ENCODE measurements around the gene TSHZ2. TPM values are rescaled to one million over a fixed set of nuclear protein-coding genes. Genes with fewer than 3 reads are reported as not detected.

TSHZ2 gene
- total RNA-seq, 5 donors from 2014 or later (not counting 1 experiment from before 2014, with no cell fraction given), result 20.2 to 42.9 (median 25.8) TPM

- Histone ChIP-seq H3K4me1 (ENCODE audit: control insufficient read depth in 1 of 2, extremely low read depth in 1 of 2, insufficient read depth in 2 of 2, low read length in 2 of 2) (no peaks in the 10 kb centered on the region), H3K36me3 (ENCODE audit: control insufficient read depth in 2 of 2, extremely low read depth in 1 of 2, insufficient read depth in 1 of 2, low read length in 1 of 2) (no peaks in the 10 kb centered on the region), H3K27me3 (replicated peaks in 1 of 2; ENCODE audit: control insufficient read depth in 2 of 2, extremely low read depth in 1 of 2, insufficient read depth in 2 of 2, low read length in 1 of 2) (no peaks in the 10 kb centered on the region), H3K4me3 (ENCODE audit: control insufficient read depth in 1 of 2, extremely low read depth in 1 of 2, low read length in 1 of 2) (no peak overlapping the region), H3K9me3 (no peaks in the 10 kb centered on the region), H3K27ac (ENCODE audit: low read length) (no peak overlapping the region)
- Mint-ChIP-seq H3K9me3 (no peaks in the 10 kb centered on the region), H3K27me3 (peaks cover 0 to 8% of the 10 kb centered on the region in 2 donors), H3K27ac (no peak overlapping the region), H3K4me3 (no peak overlapping the region), H3K4me1 (no peaks in the 10 kb centered on the region), H3K36me3 (no peaks in the 10 kb centered on the region)
- WGBS (ENCODE audit: insufficient coverage), result 72% methylated on average over 5 of the region's 6 CpGs
- ChIA-PET POLR2A (no interaction called here), CTCF (no interaction called here)
- no peak for ATAC-seq (replicated peaks in 1 of 4)
- no peak for DNase-seq
These were observed 326.1 kb downstream of the TSHZ2 start for GRCh38 chr20:53298260-53298659.

GRCh38 chr20:53298911-53299310, 326.8 kb downstream of the TSHZ2 start:
- Histone ChIP-seq H3K36me3 (ENCODE audit: control insufficient read depth in 2 of 2, extremely low read depth in 1 of 2, insufficient read depth in 1 of 2, low read length in 1 of 2) (no peaks in the 10 kb centered on the region), H3K27me3 (replicated peaks in 1 of 2; ENCODE audit: control insufficient read depth in 2 of 2, extremely low read depth in 1 of 2, insufficient read depth in 2 of 2, low read length in 1 of 2) (no peaks in the 10 kb centered on the region), H3K4me1 (ENCODE audit: control insufficient read depth in 1 of 2, extremely low read depth in 1 of 2, insufficient read depth in 2 of 2, low read length in 2 of 2) (no peaks in the 10 kb centered on the region), H3K4me3 (ENCODE audit: control insufficient read depth in 1 of 2, extremely low read depth in 1 of 2, low read length in 1 of 2) (no peak overlapping the region), H3K9me3 (no peaks in the 10 kb centered on the region), H3K27ac (ENCODE audit: low read length) (no peak overlapping the region)
- no CpG with 5 or more reads among the region's 1 CpG for WGBS (ENCODE audit: insufficient coverage)
- no peak overlapping the region for H3K27ac Mint-ChIP-seq
- DNase-seq (no peak), ATAC-seq (replicated peaks in 1 of 4) (no peak)
- peaks cover 0 to 8% of the 10 kb centered on the region in 2 donors for H3K27me3 Mint-ChIP-seq
- ChIA-PET CTCF (no interaction called here), POLR2A (no interaction called here)
- H3K36me3 Mint-ChIP-seq, result no peaks in the 10 kb centered on the region
- H3K4me3 Mint-ChIP-seq, result no peak overlapping the region
- H3K9me3 Mint-ChIP-seq, result no peaks in the 10 kb centered on the region
- H3K4me1 Mint-ChIP-seq, result no peaks in the 10 kb centered on the region

- no peaks in the 10 kb centered on the region for H3K9me3 ChIP-seq
- peaks cover 0 to 8% of the 10 kb centered on the region in 2 donors for H3K27me3 Mint-ChIP-seq
These were observed 327.7 kb downstream of the TSHZ2 start for GRCh38 chr20:53299831-53300230.

GRCh38 chr20:53301869-53302268, 329.7 kb downstream of the TSHZ2 start:
- ATAC-seq (replicated peaks in 1 of 4), result no peak
- Mint-ChIP-seq H3K4me1 (no peaks in the 10 kb centered on the region), H3K4me3 (no peak overlapping the region), H3K9me3 (no peaks in the 10 kb centered on the region), H3K27ac (no peak overlapping the region), H3K36me3 (peaks cover 7% of the 10 kb centered on the region), H3K27me3 (peaks cover 4 to 11% of the 10 kb centered on the region in 2 donors)
- Histone ChIP-seq H3K9me3 (no peaks in the 10 kb centered on the region), H3K36me3 (ENCODE audit: control insufficient read depth in 2 of 2, extremely low read depth in 1 of 2, insufficient read depth in 1 of 2, low read length in 1 of 2) (no peaks in the 10 kb centered on the region), H3K4me3 (ENCODE audit: control insufficient read depth in 1 of 2, extremely low read depth in 1 of 2, low read length in 1 of 2) (no peak overlapping the region), H3K4me1 (ENCODE audit: control insufficient read depth in 1 of 2, extremely low read depth in 1 of 2, insufficient read depth in 2 of 2, low read length in 2 of 2) (no peaks in the 10 kb centered on the region), H3K27ac (ENCODE audit: low read length) (no peak overlapping the region), H3K27me3 (replicated peaks in 1 of 2; ENCODE audit: control insufficient read depth in 2 of 2, extremely low read depth in 1 of 2, insufficient read depth in 2 of 2, low read length in 1 of 2) (no peaks in the 10 kb centered on the region)
- no peak for DNase-seq
- WGBS (ENCODE audit: insufficient coverage), result 98% methylated on average over 7 of the region's 13 CpGs
- ChIA-PET CTCF (no interaction called here), POLR2A (no interaction called here)

More at GRCh38 chr20:53299831-53300230, 327.7 kb downstream of the TSHZ2 start:
- Mint-ChIP-seq H3K36me3 (peaks cover 4% of the 10 kb centered on the region), H3K27ac (no peak overlapping the region), H3K4me3 (no peak overlapping the region), H3K4me1 (no peaks in the 10 kb centered on the region), H3K9me3 (no peaks in the 10 kb centered on the region)
- Histone ChIP-seq H3K4me3 (ENCODE audit: control insufficient read depth in 1 of 2, extremely low read depth in 1 of 2, low read length in 1 of 2) (no peak overlapping the region), H3K4me1 (ENCODE audit: control insufficient read depth in 1 of 2, extremely low read depth in 1 of 2, insufficient read depth in 2 of 2, low read length in 2 of 2) (no peaks in the 10 kb centered on the region), H3K27me3 (replicated peaks in 1 of 2; ENCODE audit: control insufficient read depth in 2 of 2, extremely low read depth in 1 of 2, insufficient read depth in 2 of 2, low read length in 1 of 2) (no peaks in the 10 kb centered on the region), H3K36me3 (ENCODE audit: control insufficient read depth in 2 of 2, extremely low read depth in 1 of 2, insufficient read depth in 1 of 2, low read length in 1 of 2) (no peaks in the 10 kb centered on the region), H3K27ac (ENCODE audit: low read length) (no peak overlapping the region)
- CTCF ChIA-PET, result no interaction called here
- POLR2A ChIA-PET, result no interaction called here
- WGBS (ENCODE audit: insufficient coverage), result no CpG with 5 or more reads among the region's 4 CpGs
- no peak for DNase-seq
- no peak for ATAC-seq (replicated peaks in 1 of 4)

DNA sequence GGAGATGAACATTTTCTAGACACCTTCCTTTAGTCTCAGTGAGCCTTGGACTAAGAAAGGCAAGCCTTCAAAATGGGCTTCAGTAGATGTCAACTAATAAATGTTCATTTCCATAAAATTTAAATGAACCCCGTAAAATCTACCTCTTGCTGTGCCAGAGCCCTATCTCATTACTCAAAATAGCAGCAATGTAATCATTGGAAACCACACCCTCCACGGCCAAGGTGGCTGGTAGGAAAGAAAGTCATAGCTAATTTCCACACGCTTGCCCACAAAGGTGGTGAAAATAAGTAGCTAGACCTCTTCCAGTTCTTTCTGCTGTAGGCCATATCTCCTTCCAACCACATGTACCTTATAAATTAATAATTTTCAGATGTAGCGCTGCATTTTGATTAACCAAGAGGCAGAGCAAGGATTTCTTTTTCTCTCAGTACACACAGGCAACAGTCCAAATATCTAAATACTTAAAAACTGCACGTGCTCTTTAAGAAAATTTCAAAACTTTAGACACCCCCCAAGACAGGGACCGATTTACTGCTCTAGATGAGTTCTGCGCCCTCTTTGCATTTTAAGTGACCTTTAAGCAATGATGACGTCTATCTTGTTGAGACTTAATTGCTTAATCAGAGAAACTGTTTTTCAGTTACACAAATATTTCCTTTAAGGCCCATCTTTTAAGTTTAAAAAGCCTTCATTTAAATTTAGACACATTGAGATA, 330.7 kb downstream of the TSHZ2 start:
- ATAC-seq (replicated peaks in 1 of 4) (no peak), DNase-seq (no peak)
- Mint-ChIP-seq H3K4me3 (no peak overlapping the region), H3K4me1 (no peaks in the 10 kb centered on the region), H3K27me3 (peaks cover 4 to 11% of the 10 kb centered on the region in 2 donors), H3K9me3 (no peaks in the 10 kb centered on the region), H3K36me3 (peaks cover 8% of the 10 kb centered on the region), H3K27ac (no peak overlapping the region)
- WGBS (ENCODE audit: insufficient coverage), result 87% methylated on average over 3 of the region's 8 CpGs
- H3K4me3 ChIP-seq (ENCODE audit: control insufficient read depth in 1 of 2, extremely low read depth in 1 of 2, low read length in 1 of 2), result no peak overlapping the region
- no peak overlapping the region for H3K27ac ChIP-seq (ENCODE audit: low read length)
- H3K9me3 ChIP-seq, result no peaks in the 10 kb centered on the region
- H3K27me3 ChIP-seq (replicated peaks in 1 of 2; ENCODE audit: control insufficient read depth in 2 of 2, extremely low read depth in 1 of 2, insufficient read depth in 2 of 2, low read length in 1 of 2), result peaks cover 0 to 4% of the 10 kb centered on the region in 2 experiments
- no peaks in the 10 kb centered on the region for H3K36me3 ChIP-seq (ENCODE audit: control insufficient read depth in 2 of 2, extremely low read depth in 1 of 2, insufficient read depth in 1 of 2, low read length in 1 of 2)
- CTCF ChIA-PET, result no interaction called here
- POLR2A ChIA-PET, result no interaction called here
- no peaks in the 10 kb centered on the region for H3K4me1 ChIP-seq (ENCODE audit: control insufficient read depth in 1 of 2, extremely low read depth in 1 of 2, insufficient read depth in 2 of 2, low read length in 2 of 2)

DNA sequence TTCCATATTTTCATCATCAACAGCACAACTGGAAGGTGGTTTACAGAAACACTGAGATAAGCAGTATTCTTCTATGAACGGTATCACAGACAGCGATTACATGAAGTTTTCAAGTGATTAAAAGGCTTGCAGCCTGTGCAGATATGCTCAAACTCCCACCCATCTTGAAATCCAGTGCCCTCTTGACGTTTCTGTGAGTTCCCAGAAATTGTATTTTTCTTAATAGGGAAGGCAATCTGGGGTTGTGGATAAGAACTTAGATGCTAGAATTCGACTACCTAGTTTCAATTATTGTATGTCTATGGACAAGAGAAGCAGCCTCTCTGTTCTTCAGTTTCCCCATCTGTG, 331.2 kb downstream of the TSHZ2 start:
- WGBS (ENCODE audit: insufficient coverage), result no CpG with 5 or more reads among the region's 4 CpGs
- Histone ChIP-seq H3K9me3 (no peaks in the 10 kb centered on the region), H3K36me3 (ENCODE audit: control insufficient read depth in 2 of 2, extremely low read depth in 1 of 2, insufficient read depth in 1 of 2, low read length in 1 of 2) (no peaks in the 10 kb centered on the region), H3K4me1 (ENCODE audit: control insufficient read depth in 1 of 2, extremely low read depth in 1 of 2, insufficient read depth in 2 of 2, low read length in 2 of 2) (no peaks in the 10 kb centered on the region), H3K27ac (ENCODE audit: low read length) (no peak overlapping the region), H3K27me3 (replicated peaks in 1 of 2; ENCODE audit: control insufficient read depth in 2 of 2, extremely low read depth in 1 of 2, insufficient read depth in 2 of 2, low read length in 1 of 2) (peaks cover 0 to 4% of the 10 kb centered on the region in 2 experiments), H3K4me3 (ENCODE audit: control insufficient read depth in 1 of 2, extremely low read depth in 1 of 2, low read length in 1 of 2) (no peak overlapping the region)
- Mint-ChIP-seq H3K9me3 (no peaks in the 10 kb centered on the region), H3K4me3 (no peak overlapping the region), H3K27ac (no peak overlapping the region), H3K4me1 (no peaks in the 10 kb centered on the region), H3K27me3 (peaks cover 4 to 7% of the 10 kb centered on the region in 2 donors), H3K36me3 (peaks cover 14% of the 10 kb centered on the region)
- POLR2A ChIA-PET, result no interaction called here
- ATAC-seq (replicated peaks in 1 of 4), result no peak
- CTCF ChIA-PET, result no interaction called here
- DNase-seq, result no peak

Data from T-cell (primary cell).